HG03060 (cell line): ENCODE data around the gene ANO7.

Experiments
- ATAC-seq: cut with Tn5 transposase; IDR thresholded peaks from one replicate; pipeline ENCODE4 v1.9.1; 2021; ENCODE audit warnings: low read depth, moderate number of reproducible peaks; ENCODE audit not compliant: unreplicated experiment

The ANO7 gene

DNA sequence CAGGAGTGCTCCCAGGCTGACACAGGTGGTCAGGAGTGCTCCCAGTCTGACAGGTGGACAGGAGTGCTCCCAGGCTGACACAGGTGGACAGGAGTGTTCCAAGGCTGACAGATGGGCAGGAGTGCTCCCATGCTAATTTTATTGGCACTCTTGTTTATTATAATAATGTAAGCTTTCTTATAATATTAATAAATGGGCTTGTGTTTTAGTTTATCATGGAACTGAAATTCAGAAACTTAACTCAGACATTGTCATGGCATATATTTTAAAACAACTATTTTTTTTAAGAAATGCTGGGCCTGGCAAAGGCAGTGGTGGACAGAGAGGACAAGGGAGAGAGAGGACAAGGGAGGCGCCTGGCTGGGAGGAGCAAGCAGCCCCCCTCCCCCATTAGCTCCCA is 18.7 kb downstream of the ANO7 start:
- ATAC-seq = no peak

DNA sequence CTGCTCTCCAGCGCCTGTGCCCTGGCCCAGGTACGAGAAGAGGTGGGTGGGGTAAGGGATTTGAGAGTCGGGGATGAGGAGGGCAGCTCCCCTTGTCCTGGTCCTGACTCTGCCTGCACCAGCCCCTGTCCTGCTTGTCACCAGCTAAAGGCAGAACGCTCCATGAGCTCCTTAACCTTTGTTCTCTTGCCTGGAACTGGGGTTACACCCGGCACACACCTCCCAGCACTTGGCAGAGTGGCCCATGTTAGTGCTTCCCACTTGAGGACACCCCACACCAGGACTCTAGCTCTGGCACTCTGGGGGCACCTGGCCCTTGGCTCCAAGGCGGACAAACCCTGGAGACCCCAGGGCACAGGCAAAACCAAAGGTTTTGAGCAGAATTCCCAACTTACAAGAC is 19.2 kb downstream of the ANO7 start:
- ATAC-seq = no peak

DNA sequence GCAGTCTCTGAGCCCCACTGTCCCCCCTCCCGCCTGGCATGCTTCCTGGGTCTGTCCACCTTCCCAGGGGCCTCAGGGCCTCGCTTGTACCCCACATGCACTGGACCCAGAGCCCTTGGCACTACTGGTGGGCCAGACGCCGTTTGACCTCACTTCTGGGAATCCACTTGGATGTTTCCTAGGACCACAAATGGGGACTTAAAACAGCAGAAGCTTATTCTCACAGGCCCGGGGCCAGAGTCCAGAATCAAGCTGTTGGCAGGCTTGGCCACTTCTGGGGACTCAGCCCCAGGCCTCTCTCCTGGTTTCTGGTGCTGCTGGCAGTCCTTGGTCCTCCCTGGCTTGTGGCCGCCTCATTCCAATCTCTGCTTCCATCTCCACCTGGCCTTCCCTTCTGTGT is 19.6 kb downstream of the ANO7 start:
- ATAC-seq = no peak

DNA sequence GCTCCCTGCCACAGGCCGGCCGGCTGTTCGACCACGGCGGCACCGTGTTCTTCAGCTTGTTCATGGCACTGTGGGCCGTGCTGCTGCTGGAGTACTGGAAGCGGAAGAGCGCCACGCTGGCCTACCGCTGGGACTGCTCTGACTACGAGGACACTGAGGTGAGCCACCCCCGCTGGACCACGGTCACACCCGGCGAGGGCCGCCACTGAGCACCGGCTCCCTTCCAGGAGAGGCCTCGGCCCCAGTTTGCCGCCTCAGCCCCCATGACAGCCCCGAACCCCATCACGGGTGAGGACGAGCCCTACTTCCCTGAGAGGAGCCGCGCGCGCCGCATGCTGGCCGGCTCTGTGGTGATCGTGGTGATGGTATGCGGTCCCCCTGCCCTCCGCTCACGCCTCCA is 20.8 kb downstream of the ANO7 start:
- no peak for ATAC-seq

DNA sequence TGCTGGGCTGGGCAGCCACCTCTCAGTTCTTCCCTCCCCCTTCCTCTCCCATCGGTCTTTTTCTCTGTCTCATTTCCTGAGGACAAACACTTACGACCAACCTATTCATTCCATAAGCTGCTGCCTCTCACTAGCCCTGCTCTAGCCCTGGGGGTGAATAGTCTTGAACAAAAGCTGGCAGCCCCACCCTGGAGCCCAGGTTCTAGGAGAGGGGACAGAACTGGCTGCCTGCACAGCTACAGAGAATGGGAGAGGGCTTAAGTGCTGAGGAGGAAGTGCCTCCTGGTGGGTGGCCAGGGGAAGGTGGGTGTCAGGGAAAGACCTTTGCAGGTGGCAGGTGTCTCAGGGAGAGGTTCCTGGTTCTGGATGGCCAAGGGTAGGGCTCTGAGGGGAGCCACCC is 22.8 kb downstream of the ANO7 start:
- no peak for ATAC-seq

DNA sequence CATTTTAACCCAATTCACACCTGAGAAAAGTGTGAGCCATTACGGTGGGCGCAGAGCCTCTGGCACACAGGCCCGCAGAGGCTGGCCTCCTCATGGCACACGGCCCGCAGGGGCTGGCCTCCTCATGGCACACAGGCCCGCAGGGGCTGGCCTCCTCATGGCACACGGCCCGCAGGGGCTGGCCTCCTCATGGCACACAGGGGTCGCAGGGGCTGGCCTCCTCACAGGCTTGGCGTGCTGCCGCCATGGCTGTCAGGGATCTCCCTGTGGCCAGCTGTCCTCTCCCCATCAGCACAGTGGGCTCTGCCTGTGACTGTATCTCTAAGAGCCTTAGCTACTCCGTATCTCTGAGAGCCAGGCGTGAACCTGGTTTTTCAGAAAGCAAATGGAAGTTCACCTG is 24.6 kb downstream of the ANO7 start:
- ATAC-seq = no peak

DNA sequence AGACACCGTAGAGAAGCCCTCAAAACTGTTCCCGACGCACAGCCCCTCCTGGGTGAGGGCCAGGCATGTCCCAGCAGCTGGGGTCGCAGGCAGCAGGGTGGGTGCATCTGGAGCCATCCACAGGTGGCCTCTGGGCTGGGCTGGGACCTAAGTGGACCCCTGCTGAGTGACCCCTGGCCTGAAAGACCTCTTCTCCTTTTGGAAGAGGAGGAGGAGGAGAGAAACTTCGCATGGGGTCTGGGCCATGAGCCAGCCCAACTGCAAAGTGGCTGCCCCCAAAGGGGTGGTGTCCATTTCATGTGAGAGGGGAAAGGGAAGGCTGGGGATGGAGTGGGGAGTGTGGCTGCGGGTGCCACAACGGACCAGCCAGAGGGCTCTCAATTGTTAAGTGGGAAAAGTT is 25.1 kb downstream of the ANO7 start:
- ATAC-seq = no peak

DNA sequence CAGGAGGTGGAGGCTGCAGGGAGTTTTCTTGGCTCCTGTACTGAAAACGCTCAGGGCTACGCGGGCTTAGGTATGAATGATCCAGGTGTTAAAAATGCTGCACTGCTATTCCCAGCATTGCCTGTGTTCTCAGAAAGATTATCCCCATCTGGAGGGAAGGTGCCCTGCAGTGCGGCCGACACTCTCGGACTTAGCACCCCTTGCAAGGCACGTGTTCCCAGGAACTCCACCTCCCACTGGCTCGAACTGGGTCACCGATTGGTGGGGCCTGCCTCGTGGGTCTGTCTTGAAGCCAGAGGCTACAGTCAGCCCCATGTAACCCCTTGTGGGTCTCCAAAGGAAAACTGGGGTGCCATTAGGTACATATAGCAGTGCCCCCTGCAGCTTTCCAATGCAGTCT is 25.7 kb downstream of the ANO7 start:
- no peak for ATAC-seq

DNA sequence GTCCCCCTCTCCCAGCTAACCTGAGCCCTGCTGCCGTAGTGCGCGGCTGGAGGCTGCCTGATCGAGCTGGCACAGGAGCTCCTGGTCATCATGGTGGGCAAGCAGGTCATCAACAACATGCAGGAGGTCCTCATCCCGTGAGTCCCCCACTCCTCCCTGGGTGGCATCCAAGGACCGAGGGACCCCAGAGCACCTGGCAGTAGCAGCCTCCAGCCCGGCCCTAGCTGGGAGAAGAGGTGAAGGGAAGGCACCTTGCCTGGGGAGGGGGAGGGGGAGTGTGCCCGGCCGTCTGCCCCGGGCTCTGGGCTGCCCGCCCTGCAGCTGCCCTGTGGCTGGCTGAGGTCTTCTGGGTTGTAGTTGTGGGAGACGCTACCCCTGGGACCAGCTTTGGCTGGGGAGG is 26.3 kb downstream of the ANO7 start:
- ATAC-seq = no peak

DNA sequence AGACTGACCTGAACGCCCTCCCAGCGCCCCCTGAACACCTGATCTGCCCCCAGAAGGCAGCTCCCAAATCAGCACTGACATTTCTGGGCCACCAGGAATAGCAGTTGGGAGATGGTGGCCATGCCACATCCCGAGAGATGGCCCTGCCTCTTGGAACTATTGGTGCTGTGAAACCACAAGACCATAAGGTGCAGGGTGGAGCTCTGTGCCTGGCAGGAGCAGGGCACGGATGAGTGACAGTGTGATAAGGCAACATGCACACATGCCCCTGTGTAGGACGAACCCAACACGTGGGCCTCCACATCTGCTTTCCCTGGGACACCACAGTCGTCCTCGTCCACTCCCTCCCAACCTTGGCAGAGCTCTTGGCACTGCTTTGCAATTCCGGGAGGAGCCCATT is 26.9 kb downstream of the ANO7 start:
- ATAC-seq = no peak

DNA sequence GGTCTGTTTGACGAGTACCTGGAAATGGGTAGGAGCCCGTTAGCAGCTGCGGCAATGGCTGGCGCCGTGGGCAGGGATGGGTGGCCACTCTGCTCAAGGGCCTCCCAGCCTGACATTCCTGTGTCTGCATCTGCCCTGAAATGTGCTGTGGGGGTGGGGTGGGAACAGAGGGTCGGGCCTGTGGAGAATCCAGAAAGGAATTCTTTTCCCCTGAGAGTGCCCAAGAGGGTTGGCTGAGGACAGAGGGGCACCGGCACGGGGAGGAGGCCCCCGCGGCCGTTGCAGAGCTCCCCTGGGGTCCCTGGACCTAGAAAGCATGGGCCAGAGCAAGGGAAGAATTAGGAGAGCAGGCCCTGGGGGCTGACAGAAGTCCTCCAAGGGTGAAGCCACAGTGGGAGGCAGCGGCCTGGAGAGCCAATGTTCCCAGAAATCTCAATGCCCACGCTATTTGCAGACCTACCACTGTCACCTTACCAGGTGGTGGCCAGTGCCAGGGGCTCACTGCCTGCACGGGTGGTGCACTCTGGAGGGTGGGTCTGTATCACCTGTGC is 27.8 kb downstream of the ANO7 start:
- ATAC-seq = no peak

DNA sequence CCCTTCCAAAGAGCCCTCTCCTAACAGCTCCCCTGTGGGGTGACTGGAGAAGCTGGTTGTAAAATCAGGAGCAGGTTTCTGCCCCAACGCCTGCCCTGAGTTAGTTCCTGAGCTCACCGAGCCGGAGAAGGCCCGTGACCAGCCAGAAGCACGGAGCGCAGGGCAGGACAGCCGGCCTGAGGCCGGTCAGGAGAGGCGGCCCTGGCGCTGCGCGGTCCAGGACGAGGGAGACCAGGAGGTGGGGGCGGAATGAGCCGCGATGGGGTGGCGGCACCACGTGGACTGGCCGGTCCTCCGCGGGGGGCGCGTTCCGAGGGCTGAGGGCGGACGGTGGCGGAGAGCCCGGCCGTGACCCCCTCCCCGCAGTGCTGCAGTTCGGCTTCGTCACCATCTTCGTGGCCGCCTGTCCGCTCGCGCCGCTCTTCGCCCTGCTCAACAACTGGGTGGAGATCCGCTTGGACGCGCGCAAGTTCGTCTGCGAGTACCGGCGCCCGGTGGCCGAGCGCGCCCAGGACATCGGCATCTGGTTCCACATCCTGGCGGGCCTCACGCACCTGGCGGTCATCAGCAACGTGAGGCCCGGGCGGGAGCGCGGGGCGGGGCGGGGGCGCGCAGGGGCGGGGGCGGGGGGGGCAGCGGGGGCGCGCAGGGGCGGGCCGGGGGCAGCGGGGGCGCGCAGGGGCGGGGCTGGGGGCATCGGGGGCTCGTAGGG is 29.0 kb downstream of the ANO7 start:
- no peak for ATAC-seq

DNA sequence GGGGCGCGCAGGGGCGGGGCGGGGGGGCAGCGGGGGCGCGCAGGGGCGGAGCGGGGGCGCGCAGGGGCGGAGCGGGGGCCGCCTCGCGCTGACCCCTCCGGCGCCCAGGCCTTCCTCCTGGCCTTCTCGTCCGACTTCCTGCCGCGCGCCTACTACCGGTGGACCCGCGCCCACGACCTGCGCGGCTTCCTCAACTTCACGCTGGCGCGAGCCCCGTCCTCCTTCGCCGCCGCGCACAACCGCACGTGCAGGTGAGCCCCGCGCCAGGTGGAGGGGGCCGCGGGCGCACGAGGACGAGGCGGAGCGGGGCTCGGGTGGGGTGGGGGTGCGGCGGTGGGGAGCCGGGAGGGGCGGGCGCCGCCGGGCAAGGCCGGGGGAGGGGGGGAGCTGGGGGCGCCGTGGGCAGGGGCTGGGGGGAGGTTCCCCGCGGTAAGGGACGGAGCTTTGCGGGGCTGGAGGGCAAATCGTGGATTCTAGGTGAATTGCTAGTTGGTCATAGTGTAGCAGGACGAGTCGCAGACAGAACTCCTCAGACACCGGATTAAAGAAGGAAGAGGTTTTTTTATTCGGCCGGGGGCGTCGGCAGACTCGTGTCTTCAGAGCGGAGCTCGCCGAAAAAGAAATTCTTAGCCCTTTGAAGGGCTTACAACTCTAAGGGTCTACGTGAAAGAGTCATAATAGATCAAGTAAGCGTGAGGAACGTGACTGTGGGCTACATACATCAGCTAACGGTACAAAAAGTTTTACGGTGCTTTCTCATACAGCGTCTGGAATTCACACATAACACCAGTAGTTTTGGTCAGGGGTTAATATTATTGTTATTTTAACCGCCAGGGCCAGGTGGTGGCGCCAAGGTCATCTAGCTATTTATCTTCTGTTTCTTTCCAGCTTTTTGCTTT is 29.9 kb downstream of the ANO7 start:
- no peak for ATAC-seq

DNA sequence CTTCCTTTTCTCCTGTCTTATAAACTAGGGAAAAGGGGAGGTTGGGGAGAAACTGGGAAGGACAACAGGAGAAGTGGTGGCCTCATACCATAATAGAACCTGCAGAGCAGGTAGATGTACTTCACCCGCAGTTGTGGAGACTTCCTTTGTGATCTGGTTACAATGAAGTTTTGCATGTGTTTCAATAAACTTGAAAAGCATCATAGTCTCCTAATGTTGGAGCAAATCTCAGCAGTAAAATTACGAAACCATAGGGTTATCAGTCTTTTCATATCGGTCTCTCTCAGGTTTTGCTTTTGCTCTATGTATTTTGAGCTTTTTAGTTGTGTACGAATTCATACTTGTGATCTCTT is 30.5 kb downstream of the ANO7 start:
- no peak for ATAC-seq

DNA sequence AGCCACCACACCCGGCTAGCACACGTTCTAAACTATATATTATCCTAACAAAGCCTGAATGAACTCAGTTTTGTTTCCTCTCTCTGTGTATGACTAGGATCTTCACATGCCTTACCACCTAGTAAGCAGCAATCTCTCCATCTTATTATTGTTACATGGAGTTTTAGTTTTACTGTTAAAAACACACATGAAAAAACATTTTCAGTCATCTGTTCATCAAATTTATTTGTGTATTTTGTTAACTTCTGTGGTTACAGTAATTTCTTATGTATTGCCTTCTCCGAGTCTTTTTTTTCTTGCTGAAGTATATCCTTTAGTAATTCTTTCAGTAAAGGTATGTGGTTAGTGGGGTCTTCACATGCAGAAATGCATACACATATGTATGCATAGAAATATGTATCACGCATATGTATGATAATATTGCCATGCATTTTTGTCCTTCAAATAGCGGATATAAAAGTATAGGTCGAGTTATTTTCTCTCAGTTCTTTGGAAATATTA is 31.4 kb downstream of the ANO7 start:
- ATAC-seq = no peak

DNA sequence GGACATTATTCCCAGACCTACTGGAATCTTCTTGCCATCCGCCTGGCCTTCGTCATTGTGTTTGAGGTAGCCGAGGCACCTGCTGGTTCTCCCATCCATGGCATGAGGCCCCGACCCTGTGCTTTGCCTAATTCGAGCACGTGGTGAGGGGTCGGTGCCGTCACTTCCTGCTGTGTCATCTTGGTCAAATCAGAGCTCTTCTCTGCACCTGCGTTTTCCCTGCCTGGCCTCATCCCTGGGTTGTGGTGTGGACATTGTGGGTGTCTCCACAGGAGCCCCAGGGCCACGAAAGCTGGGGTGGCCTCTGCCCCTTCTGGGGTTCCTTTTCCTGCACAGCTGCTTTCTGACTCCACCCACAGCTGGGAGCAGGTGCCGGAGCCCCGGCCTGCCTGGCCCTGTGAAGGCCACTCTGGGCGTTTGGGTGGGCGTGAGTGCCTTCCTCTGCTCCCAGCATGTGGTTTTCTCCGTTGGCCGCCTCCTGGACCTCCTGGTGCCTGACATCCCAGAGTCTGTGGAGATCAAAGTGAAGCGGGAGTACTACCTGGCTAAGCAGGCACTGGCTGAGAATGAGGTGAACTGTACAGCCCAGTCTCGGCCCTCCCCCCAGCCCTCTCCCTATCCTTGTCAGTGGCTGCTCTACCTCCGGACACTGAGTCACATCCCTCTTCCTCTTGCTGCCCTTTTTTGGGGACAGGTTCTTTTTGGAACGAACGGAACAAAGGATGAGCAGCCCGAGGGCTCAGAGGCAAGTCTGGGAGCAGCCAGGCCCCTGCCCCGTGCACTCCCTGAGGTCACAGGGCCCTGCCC is 34.9 kb downstream of the ANO7 start:
- no peak for ATAC-seq

DNA sequence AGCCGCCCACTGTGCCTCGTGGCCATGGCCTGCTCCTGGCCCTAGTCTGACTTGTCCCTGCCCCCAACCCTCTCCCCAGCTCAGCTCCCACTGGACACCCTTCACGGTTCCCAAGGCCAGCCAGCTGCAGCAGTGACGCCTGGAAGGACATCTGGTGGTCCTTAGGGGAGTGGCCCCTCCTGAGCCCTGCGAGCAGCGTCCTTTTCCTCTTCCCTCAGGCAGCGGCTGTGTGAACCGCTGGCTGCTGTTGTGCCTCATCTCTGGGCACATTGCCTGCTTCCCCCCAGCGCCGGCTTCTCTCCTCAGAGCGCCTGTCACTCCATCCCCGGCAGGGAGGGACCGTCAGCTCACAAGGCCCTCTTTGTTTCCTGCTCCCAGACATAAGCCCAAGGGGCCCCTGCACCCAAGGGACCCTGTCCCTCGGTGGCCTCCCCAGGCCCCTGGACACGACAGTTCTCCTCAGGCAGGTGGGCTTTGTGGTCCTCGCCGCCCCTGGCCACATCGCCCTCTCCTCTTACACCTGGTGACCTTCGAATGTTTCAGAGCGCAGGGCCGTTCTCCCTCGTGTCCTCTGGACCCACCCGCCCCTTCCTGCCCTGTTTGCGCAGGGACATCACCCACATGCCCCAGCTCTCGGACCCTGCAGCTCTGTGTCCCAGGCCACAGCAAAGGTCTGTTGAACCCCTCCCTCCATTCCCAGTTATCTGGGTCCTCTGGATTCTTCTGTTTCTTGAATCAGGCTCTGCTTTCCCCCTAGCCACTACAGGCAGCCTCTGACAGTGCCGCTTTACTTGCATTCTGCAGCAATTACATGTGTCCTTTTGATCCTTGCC is 35.8 kb downstream of the ANO7 start:
- ATAC-seq = no peak

DNA sequence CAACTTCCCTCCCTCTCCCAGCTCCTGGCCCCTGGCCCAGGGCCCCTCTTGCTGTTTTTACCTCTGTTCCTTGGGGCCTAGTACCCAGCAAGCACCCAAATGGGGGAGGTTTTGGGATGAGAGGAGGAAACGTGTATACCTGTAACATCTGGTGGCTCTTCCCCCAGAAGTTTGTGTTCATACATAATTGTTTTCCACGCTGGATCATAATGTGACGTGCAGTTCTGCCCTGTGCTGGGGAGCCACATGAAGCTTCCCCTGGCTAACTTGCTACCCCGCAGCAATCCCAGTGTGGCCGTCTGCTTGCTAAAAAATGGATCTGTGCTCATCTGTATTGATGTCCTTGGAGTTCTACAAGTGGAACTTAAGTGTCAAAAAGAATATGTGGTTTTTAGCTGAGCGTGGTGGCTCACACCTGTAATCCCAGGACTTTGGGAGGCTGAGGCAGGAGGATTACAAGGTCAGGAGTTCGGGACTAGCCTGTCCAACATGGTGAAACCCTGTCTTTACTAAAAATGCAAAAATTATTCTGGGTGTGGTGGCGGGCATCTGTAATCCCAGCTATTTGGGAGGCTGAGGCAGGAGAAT is 36.5 kb downstream of the ANO7 start:
- ATAC-seq = no peak

DNA sequence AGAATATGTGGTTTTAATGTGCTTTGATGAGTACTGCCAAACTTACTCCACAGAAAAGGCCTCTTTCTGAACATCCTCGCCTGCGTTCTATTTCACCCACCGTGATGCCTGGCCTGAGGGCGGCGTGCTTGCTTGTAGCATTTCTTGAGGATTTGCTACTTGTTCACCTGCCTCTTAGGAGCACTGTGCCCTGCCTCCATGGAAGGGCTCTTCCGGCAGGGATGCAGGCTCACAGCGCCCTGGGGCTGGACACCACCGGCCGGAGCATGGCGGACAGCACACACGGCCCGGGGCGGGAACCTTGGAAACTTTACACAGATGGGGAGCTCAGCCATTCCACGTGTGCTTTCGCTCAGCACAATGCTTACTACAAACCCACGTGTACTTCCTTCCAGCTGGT is 37.1 kb downstream of the ANO7 start:
- ATAC-seq = no peak

DNA sequence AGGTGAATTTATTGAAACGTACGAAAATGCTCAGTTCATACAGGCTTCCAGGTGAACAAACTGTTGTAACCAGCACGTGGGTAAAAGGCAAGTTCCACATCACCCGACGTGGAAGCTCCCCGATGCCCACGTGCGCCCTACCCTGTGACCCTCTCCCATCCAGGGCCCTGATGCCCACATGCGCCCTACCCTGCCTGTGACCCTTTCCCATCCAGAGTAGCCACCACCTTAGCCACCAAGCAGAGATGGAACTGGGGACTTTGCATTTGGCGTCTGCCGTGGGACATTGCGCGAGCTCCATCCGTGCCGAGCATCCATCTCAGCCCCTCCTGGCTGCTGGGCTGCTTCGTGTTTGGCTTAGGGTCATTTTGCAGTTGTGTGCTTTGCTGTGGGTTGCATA is 37.5 kb downstream of the ANO7 start:
- ATAC-seq = no peak
